ENCODE data around the gene CWC27.
A peak's percentile ranks its signal among the peaks of the same experiment; 100 is the strongest.

CWC27 gene

GRCh38 chr5:64949331-64949730 is 180.6 kb downstream of the CWC27 start:
- no peak for TF ChIP-seq CTCF (IDR thresholded peaks at IDR 0.05)
- TF ChIP-seq ZFX (IDR thresholded peaks at IDR 0.05; ENCODE audit: borderline replicate concordance): no peak
- H3K27ac ChIP-seq: no peak overlapping the region

- TF ChIP-seq ZFX (IDR thresholded peaks at IDR 0.05; ENCODE audit: borderline replicate concordance): no peak
- no peak for TF ChIP-seq CTCF (IDR thresholded peaks at IDR 0.05)
- no peak overlapping the region for H3K27ac ChIP-seq
Measured at GRCh38 chr5:64952951-64953673, 184.4 kb downstream of the CWC27 start.

- no peak overlapping the region for H3K27ac ChIP-seq
- TF ChIP-seq ZFX (IDR thresholded peaks at IDR 0.05; ENCODE audit: borderline replicate concordance) (no peak), CTCF (IDR thresholded peaks at IDR 0.05) (no peak)
Measured at GRCh38 chr5:64954518-64954917, 185.8 kb downstream of the CWC27 start.

GRCh38 chr5:64958757-64959391 is 190.1 kb downstream of the CWC27 start:
- no peak overlapping the region for H3K27ac ChIP-seq
- no peak for TF ChIP-seq ZFX (IDR thresholded peaks at IDR 0.05; ENCODE audit: borderline replicate concordance)
- peak; percentile 53 for TF ChIP-seq CTCF (IDR thresholded peaks at IDR 0.05)

- TF ChIP-seq ZFX (IDR thresholded peaks at IDR 0.05; ENCODE audit: borderline replicate concordance) (no peak), CTCF (IDR thresholded peaks at IDR 0.05) (no peak)
- H3K27ac ChIP-seq: no peak overlapping the region
Measured at GRCh38 chr5:64963278-64963677, 194.5 kb downstream of the CWC27 start.

GRCh38 chr5:64968591-64969110 is 199.9 kb downstream of the CWC27 start:
- H3K27ac ChIP-seq: no peak overlapping the region
- TF ChIP-seq CTCF (IDR thresholded peaks at IDR 0.05): no peak
- TF ChIP-seq ZFX (IDR thresholded peaks at IDR 0.05; ENCODE audit: borderline replicate concordance): no peak

- TF ChIP-seq CTCF (IDR thresholded peaks at IDR 0.05) (no peak), ZFX (IDR thresholded peaks at IDR 0.05; ENCODE audit: borderline replicate concordance) (no peak)
- H3K27ac ChIP-seq: no peak overlapping the region
Measured at GRCh38 chr5:64969578-64969977, 200.8 kb downstream of the CWC27 start.
